Gastrocnemius medialis (tissue), 4 donors: ENCODE data around the gene PGAP6. TPM values are rescaled to one million over a fixed set of nuclear protein-coding genes. Genes with fewer than 3 reads are reported as not detected.

Source experiments
- ATAC-seq, 2 donors: fragments of 150-250 bp; one replicate each; pipeline ENCODE4 v1.9.1; 2016
- DNase-seq, 2 donors: peaks; one replicate each; pipeline ENCODE4 v3.0.0-alpha.2; 2019
- H3K27ac ChIP-seq, 4 donors: fragments of 200-600 bp; sonication (generic); 1 replicate in 1 of 4; 2 replicates in 3 of 4; pipeline ENCODE4 v1.5.1; 2016 to 2018; ENCODE audit warnings: mild to moderate bottlenecking in 2 of 4, moderate library complexity in 1 of 4
- H3K27me3 ChIP-seq, 3 donors: fragments of 200-600 bp; sonication (generic) in 2 of 3; 1 replicate in 1 of 3; 2 replicates in 2 of 3; pipeline versions ENCODE4 v1.5.1 to v1.6.0; 2016 to 2019; ENCODE audit warnings: mild to moderate bottlenecking in 1 of 3, moderate library complexity in 1 of 3
- H3K36me3 ChIP-seq, 2 donors: fragments of 200-600 bp; sonication (generic) in 1 of 2; one replicate each; pipeline ENCODE4 v1.5.1; 2017 to 2018
- H3K4me1 ChIP-seq, 2 donors: fragments of 200-600 bp; sonication (generic) in 1 of 2; one replicate each; pipeline ENCODE4 v1.5.1; 2016 to 2017; ENCODE audit warnings: mild to moderate bottlenecking in 2 of 2
- H3K4me3 ChIP-seq, 4 donors: fragments of 200-600 bp; sonication (generic) in 3 of 4; 1 replicate in 1 of 4; 2 replicates in 3 of 4; pipeline ENCODE4 v1.5.1; 2016 to 2019; ENCODE audit warnings: mild to moderate bottlenecking in 2 of 4
- H3K9me3 ChIP-seq, 3 donors: fragments of 200-600 bp; sonication (generic) in 2 of 3; 1 replicate in 1 of 3; 2 replicates in 2 of 3; pipeline ENCODE4 v1.5.1; 2016 to 2019
- CTCF ChIP-seq, 5 experiments: fragments of 450-650 bp in 3 of 5; fragments of 200-600 bp in 2 of 5; sonication (generic) in 2 of 5; IDR thresholded peaks in 4 of 5; conservative IDR thresholded peaks in 1 of 5; 1 replicate in 4 of 5; 2 replicates in 1 of 5; pipeline ENCODE4 v1.5.1; 2016 to 2019; ENCODE audit warnings: antibody characterized with exemption in 5 of 5, mild to moderate bottlenecking in 3 of 5, moderate library complexity in 3 of 5
- POLR2A ChIP-seq, 2 donors: fragments of 450-650 bp; IDR thresholded peaks; one replicate each; pipeline ENCODE4 v1.6.1; 2017; ENCODE audit warnings: antibody characterized with exemption in 2 of 2, mild to moderate bottlenecking in 2 of 2, moderate library complexity in 2 of 2
- in situ Hi-C, 4 donors: fragments of 200-750 bp; cut with MboI; loops; one replicate each; pipeline versions ENCODE4 v1.15.0 to v1.8.0; 2017; ENCODE audit warnings: low sequenced_read_pairs in 4 of 4
- intact Hi-C: fragments of 100-400 bp; cut with DNase I; formaldehyde crosslinking; loops from one replicate; pipeline ENCODE4 v1.15.1; 2023; ENCODE audit warnings: low total_unique reads
- total RNA-seq, 4 donors: library from RNA; depleted of rRNA; stranded (reverse); fragments of >200 nt; gene quantifications; one replicate each; pipeline versions ENCODE4 v1.1.0 to v1.2.3, GENCODE V29; 2016

The PGAP6 gene
- total RNA-seq, 4 donors from 2014 or later = 31.5 to 63.3 (median 50.8) TPM

- ATAC-seq (no peak), DNase-seq (no peak)
- in situ Hi-C loops = no loop called here
- Histone ChIP-seq H3K36me3 (no peaks in the 10 kb centered on the region), H3K4me1 (peaks cover 33 to 46% of the 10 kb centered on the region in 2 donors), H3K27me3 (no peaks in the 10 kb centered on the region), H3K27ac (peak overlapping the region; percentile 68 to 95 (median 88)), H3K9me3 (no peaks in the 10 kb centered on the region), H3K4me3 (peak overlapping the region in 2 of 4 donors; percentile 78 to 96)
- TF ChIP-seq CTCF (IDR thresholded peaks at IDR 0.05 in 4 of 5, conservative IDR thresholded peaks at IDR 0.05 in 1 of 5) (no peak), POLR2A (IDR thresholded peaks at IDR 0.05) (no peak)
- intact Hi-C loops = no loop called here
These were observed 1.7 kb upstream of the PGAP6 start for GRCh38 chr16:383326-384051.

GRCh38 chr16:381012-381788 lies 578 bp downstream of the PGAP6 start:
- intact Hi-C loops (no loop called here), in situ Hi-C loops (no loop called here)
- ATAC-seq (peak; percentile 63 to 64), DNase-seq (no peak)
- H3K4me1 ChIP-seq = peaks cover 28 to 37% of the 10 kb centered on the region in 2 donors
- H3K36me3 ChIP-seq = peaks cover 0 to 11% of the 10 kb centered on the region in 2 donors
- no peaks in the 10 kb centered on the region for H3K9me3 ChIP-seq
- no peak for TF ChIP-seq POLR2A (IDR thresholded peaks at IDR 0.05)
- no peak for TF ChIP-seq CTCF (IDR thresholded peaks at IDR 0.05 in 4 of 5, conservative IDR thresholded peaks at IDR 0.05 in 1 of 5)
- peak overlapping the region; percentile 58 to 76 (median 69) for H3K27ac ChIP-seq
- H3K4me3 ChIP-seq = peak overlapping the region; percentile 70 to 78 (median 72)
- no peaks in the 10 kb centered on the region for H3K27me3 ChIP-seq

- Histone ChIP-seq H3K9me3 (no peaks in the 10 kb centered on the region), H3K27ac (peak overlapping the region in 3 of 4 donors; percentile 66 to 76 (median 72)), H3K27me3 (no peaks in the 10 kb centered on the region), H3K4me3 (peak overlapping the region; percentile 70 to 78 (median 72)), H3K4me1 (peaks cover 28 to 32% of the 10 kb centered on the region in 2 donors), H3K36me3 (peaks cover 0 to 17% of the 10 kb centered on the region in 2 donors)
- in situ Hi-C loops (no loop called here), intact Hi-C loops (no loop called here)
- no peak for TF ChIP-seq POLR2A (IDR thresholded peaks at IDR 0.05)
- no peak for TF ChIP-seq CTCF (IDR thresholded peaks at IDR 0.05 in 4 of 5, conservative IDR thresholded peaks at IDR 0.05 in 1 of 5)
- DNase-seq (no peak), ATAC-seq (no peak)
These were observed 1.1 kb downstream of the PGAP6 start for GRCh38 chr16:380762-381011.

GRCh38 chr16:379961-380761 lies 1.6 kb downstream of the PGAP6 start:
- Histone ChIP-seq H3K27ac (peak overlapping the region in 1 of 4 donors; percentile 66), H3K27me3 (no peaks in the 10 kb centered on the region), H3K4me3 (peak overlapping the region in 3 of 4 donors; percentile 70 to 78 (median 72)), H3K4me1 (peaks cover 28 to 32% of the 10 kb centered on the region in 2 donors), H3K36me3 (peaks cover 0 to 19% of the 10 kb centered on the region in 2 donors), H3K9me3 (no peaks in the 10 kb centered on the region)
- in situ Hi-C loops = no loop called here
- intact Hi-C loops = no loop called here
- TF ChIP-seq POLR2A (IDR thresholded peaks at IDR 0.05) (no peak), CTCF (IDR thresholded peaks at IDR 0.05 in 4 of 5, conservative IDR thresholded peaks at IDR 0.05 in 1 of 5) (no peak)
- ATAC-seq (no peak), DNase-seq (no peak)
